ENCODE measurements around the gene WRNIP1.
"Not testable (repeated sequence)": the region's sequence is repeated elsewhere in the genome, so short reads cannot be mapped to it uniquely, and the experiment has no call there.

WRNIP1 gene

GRCh38 chr6:2786269-2786668 is 21.1 kb downstream of the WRNIP1 start:
- DNase-seq, result no peak

- DNase-seq, result peak; percentile 86
Measured at GRCh38 chr6:2790588-2791449, 25.6 kb downstream of the WRNIP1 start.

DNA sequence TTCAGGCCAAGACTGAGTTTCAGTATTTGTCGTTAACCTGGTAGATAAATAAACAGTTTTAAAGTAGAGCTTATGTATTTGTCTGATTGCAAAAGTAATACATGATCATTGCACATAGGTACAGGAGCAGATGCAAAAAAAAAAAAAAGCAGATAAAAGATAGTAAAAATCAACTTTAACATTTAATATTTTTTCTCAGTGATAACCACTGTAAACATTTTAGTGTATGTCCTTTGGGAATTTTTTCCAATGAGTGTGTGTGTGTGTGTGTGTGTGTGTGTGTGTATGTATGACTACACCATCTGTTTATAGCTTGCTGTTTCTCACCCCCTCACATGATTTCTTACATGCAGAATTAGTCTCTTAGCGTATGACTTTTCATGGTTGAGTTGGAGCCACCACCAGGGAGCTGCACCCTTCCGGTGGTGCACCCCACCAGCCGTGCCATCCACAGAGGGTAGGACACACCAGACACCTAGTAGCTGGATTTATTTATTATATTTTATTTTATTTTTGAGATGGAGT is 26.3 kb downstream of the WRNIP1 start:
- DNase-seq, result no peak

- no peak for DNase-seq
Measured at GRCh38 chr6:2792330-2793110, 27.3 kb downstream of the WRNIP1 start.

- DNase-seq, result no peak
Measured at GRCh38 chr6:2793534-2794151, 28.4 kb downstream of the WRNIP1 start.

DNA sequence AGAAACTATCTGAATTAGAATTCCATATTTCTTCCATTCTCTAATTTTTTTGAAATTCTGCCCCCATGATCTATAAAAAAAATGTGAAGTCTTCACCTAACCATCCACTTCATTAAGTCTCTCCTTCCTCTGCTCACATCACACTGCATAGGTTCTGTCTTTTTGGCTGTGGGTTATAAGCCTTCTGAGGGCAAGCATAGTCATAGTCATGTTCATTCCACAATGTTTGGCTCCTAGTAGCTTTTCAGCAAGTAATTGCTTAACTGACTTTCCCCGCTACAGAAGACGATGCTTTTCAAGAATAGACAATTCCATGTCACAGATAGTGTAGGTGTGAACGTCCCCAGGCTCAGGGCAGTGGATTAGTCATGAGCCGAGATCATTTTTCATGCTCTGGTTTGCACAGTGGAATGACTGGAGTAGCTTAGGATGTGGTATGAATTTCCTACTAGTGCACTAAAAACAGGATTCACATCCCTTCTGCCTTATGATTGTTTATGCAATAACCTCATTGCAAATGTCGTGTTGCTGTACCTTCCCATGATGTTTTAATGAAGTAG is 29.1 kb downstream of the WRNIP1 start:
- DNase-seq, result no peak

DNA sequence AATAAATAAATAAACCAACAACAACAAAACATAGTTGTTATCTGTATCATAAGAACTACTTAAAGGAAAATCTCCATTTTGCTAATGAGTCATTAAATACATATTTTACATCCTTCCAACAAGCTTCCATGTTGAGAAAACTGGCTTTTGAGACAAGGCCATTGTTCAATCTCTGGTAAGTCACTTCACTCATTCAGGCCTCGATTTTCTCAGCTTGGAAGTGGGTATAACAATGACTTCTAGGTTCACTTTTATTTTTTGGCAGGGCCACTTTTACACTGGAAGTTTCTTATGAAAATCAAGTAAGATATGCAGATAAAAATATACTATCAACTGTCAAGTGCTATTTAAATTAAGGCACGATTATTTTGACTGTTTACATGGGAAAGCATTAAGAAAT is 30.0 kb downstream of the WRNIP1 start:
- DNase-seq, result no peak

- no peak for DNase-seq
Measured at GRCh38 chr6:2795956-2796355, 30.8 kb downstream of the WRNIP1 start.

- no peak for DNase-seq
Measured at GRCh38 chr6:2796861-2797260, 31.7 kb downstream of the WRNIP1 start.

- DNase-seq, result peak; percentile 35
Measured at GRCh38 chr6:2797564-2798031, 32.4 kb downstream of the WRNIP1 start.

DNA sequence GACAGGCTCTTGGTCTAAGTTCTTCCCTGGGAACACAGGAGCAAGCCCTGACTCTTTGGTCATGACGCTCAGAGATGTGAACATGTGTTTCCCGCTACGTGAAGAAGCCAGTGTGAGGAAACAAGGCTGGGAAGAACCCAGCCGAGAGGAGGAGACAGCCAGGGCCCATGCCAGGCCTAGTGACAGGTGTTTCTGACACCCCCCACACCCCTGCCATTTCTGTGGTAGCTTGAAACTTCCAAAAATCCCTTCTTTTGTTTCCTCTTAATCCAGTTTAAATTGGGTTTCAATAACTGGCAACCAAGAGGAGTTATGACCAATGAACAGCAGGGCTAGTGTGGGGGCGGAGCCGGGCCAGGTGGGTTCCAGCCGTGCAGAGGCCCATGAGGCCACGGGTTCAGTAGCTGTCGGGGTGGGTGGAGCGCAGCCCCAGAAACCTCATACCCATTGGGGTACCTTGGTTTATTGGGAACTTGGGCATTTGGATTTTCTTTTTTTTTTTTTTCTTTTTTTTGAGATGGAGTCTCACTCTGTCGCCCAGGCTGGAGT is 33.5 kb downstream of the WRNIP1 start:
- no peak for DNase-seq

DNA sequence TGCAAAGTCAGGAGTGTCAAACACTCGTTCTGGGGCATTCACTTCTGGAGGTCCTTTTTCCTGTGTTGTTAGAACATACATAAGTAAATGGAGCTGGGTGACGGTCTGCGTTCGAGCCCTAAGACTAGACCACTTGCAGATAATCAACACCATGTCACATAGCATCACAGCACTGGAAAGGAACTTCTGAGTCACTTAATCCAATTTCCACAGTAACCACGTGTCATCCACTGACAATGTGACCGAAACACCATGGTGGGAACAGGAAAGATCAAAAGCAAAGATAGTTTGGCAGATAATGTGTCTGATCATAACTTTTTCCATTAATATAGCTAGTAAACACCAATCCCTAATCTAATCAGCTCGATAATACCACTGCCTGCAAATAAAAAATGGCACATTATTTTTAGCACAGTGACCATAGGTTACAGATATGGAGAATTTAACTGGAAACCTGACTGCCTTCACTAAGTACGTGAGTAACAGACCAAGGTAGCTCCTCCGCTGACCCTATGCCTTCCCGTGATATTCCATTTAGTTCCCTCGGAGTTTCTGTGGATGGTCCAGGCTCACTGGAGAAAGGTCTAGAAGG is 34.8 kb downstream of the WRNIP1 start:
- no peak for DNase-seq

- DNase-seq, result no peak
Measured at GRCh38 chr6:2800552-2801316, 35.5 kb downstream of the WRNIP1 start.

DNA sequence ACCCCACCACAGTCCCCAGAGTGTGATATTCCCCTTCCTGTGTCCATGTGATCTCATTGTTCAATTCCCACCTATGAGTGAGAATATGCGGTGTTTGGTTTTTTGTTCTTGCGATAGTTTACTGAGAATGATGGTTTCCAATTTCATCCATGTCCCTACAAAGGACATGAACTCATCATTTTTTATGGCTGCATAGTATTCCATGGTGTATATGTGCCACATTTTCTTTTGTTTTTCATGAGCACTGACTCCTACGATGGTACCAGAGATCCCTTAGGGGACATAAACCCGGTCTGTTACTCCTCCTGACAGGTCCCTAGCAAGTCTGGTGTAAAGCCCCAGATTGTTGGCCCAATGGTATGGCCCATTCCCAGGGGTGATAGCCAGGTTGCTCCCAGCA is 36.5 kb downstream of the WRNIP1 start:
- DNase-seq, result not testable (repeated sequence)

- DNase-seq, result no peak
Measured at GRCh38 chr6:2802521-2803060, 37.4 kb downstream of the WRNIP1 start.

DNA sequence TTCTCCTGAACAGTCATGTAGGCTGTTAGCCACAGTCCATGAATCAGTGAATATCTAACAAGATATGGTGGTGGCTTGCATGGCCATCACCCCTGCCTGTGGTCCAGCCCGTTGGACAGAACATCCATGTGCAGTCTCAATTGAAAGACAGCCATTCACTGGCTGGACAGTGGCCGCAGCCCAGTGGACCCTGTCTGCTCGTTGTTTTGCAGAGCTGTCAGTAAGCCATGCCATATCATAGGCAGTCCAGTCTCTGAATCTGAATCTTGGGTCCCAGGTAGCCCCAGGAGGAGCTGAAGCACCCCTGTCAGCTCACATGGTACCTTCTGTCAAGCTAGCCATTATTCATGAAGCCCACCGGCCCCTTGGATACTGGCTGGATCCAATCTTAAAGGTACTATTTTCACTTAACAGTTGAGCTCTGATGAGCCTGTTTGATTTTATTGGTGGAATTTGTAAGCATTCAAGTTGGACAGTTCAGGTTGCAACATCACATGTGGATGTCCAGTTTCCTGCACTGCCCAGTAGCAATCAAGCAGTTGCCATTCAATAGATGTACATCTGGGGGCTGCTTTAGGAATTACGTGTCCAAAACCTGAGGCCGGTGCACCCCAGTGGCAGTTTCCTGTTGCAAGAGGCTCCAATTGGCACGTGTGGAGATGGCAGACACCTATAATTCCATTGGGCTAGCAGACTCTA is 38.7 kb downstream of the WRNIP1 start:
- no peak for DNase-seq

GRCh38 chr6:2804516-2804915 is 39.3 kb downstream of the WRNIP1 start:
- no peak for DNase-seq

GRCh38 chr6:2805031-2805430 is 39.8 kb downstream of the WRNIP1 start:
- DNase-seq, result no peak

GRCh38 chr6:2806644-2807043 is 41.5 kb downstream of the WRNIP1 start:
- no peak for DNase-seq

- no peak for DNase-seq
Measured at GRCh38 chr6:2807342-2808090, 42.3 kb downstream of the WRNIP1 start.
